Measurements from ENCODE around the gene LPCAT2. TPM values are rescaled to one million over a fixed set of nuclear protein-coding genes. Genes with fewer than 3 reads are reported as not detected.

The LPCAT2 gene
- total and polyA plus RNA-seq, 4 donors, result 0.96 to 4.2 (median 2.7) TPM

- TF ChIP-seq SP1 (IDR thresholded peaks at IDR 0.05), result no peak
- TF ChIP-seq FOXA2 (IDR thresholded peaks at IDR 0.05), result no peak
- no peak for TF ChIP-seq HNF4G (IDR thresholded peaks at IDR 0.05)
- no peak for TF ChIP-seq FOXA1 (IDR thresholded peaks at IDR 0.05)
- no peak for TF ChIP-seq TAF1 (conservative IDR thresholded peaks at IDR 0.05)
- TF ChIP-seq RAD21 (IDR thresholded peaks at IDR 0.05), result no peak
- no peak for TF ChIP-seq ATF3 (IDR thresholded peaks at IDR 0.05)
- TF ChIP-seq MAX (IDR thresholded peaks at IDR 0.05), result no peak
- TF ChIP-seq CTCF (IDR thresholded peaks at IDR 0.05; ENCODE audit: low read depth, low read length, missing input control), result no peak
- Histone ChIP-seq H3K4me1 (ENCODE audit: control insufficient read depth in 4 of 4, insufficient read depth in 4 of 4, low read length in 3 of 4) (peaks cover 5 to 15% (median 13%) of the 10 kb centered on the region in 4 donors), H3K4me3 (ENCODE audit: low read depth in 1 of 3, low read length in 3 of 3) (no peak overlapping the region), H3K36me3 (ENCODE audit: control insufficient read depth in 4 of 4, insufficient read depth in 3 of 4, low read depth in 1 of 4, low read length in 3 of 4) (no peaks in the 10 kb centered on the region), H3K9ac (ENCODE audit: low read depth in 1 of 2, low read length in 2 of 2) (no peak overlapping the region), H3K9me3 (ENCODE audit: control insufficient read depth in 4 of 4, low read length in 3 of 4) (no peaks in the 10 kb centered on the region), H3K27me3 (ENCODE audit: control insufficient read depth in 4 of 4, insufficient read depth in 4 of 4, low read length in 3 of 4) (no peaks in the 10 kb centered on the region), H3K27ac (ENCODE audit: low read depth in 1 of 2, low read length in 2 of 2) (no peak overlapping the region)
- no peak for DNase-seq (ENCODE audit: low spot score)
- 78% methylated on average over 10 of the region's 10 CpGs for WGBS
Measured at GRCh38 chr16:55499951-55500529, 8.8 kb upstream of the LPCAT2 start.

- Histone ChIP-seq H3K9me3 (ENCODE audit: control insufficient read depth in 4 of 4, low read length in 3 of 4) (no peaks in the 10 kb centered on the region), H3K4me3 (ENCODE audit: low read depth in 1 of 3, low read length in 3 of 3) (no peak overlapping the region), H3K27ac (ENCODE audit: low read depth in 1 of 2, low read length in 2 of 2) (no peak overlapping the region), H3K9ac (ENCODE audit: low read depth in 1 of 2, low read length in 2 of 2) (no peak overlapping the region), H3K36me3 (ENCODE audit: control insufficient read depth in 4 of 4, insufficient read depth in 3 of 4, low read depth in 1 of 4, low read length in 3 of 4) (no peaks in the 10 kb centered on the region), H3K27me3 (ENCODE audit: control insufficient read depth in 4 of 4, insufficient read depth in 4 of 4, low read length in 3 of 4) (no peaks in the 10 kb centered on the region), H3K4me1 (ENCODE audit: control insufficient read depth in 4 of 4, insufficient read depth in 4 of 4, low read length in 3 of 4) (peaks cover 5 to 15% (median 13%) of the 10 kb centered on the region in 4 donors)
- DNase-seq (ENCODE audit: low spot score), result no peak
- 65% methylated on average over 3 of the region's 3 CpGs for WGBS
- TF ChIP-seq TAF1 (conservative IDR thresholded peaks at IDR 0.05), result no peak
- TF ChIP-seq FOXA2 (IDR thresholded peaks at IDR 0.05), result no peak
- no peak for TF ChIP-seq JUND (IDR thresholded peaks at IDR 0.05)
- no peak for TF ChIP-seq ATF3 (IDR thresholded peaks at IDR 0.05)
- TF ChIP-seq CTCF (IDR thresholded peaks at IDR 0.05; ENCODE audit: low read depth, low read length, missing input control), result no peak
- no peak for TF ChIP-seq GABPA (IDR thresholded peaks at IDR 0.05 in 1 of 2, conservative IDR thresholded peaks at IDR 0.05 in 1 of 2)
- TF ChIP-seq REST (IDR thresholded peaks at IDR 0.05), result no peak
Measured at GRCh38 chr16:55500530-55501011, 8.3 kb upstream of the LPCAT2 start.

All from liver (tissue), 9 donors.